Stimulated activated CD4-positive, alpha-beta T cell treated with anti-CD3 and anti-CD28 coated beads, Interleukin-1b, Interleukin-23, amount 100 ng/mL, for 24 hours (primary cell): Measurements from ENCODE around the gene TLK1.
"Not testable (repeated sequence)": the region's sequence is repeated elsewhere in the genome, so short reads cannot be mapped to it uniquely, and the experiment has no call there.

Source experiments
- DNase-seq, 4 experiments: peaks; one replicate each; pipeline ENCODE4 v3.0.0-alpha.2; 2020; ENCODE audit warnings: low read depth in 4 of 4, low spot score in 1 of 4

TLK1 gene

GRCh38 chr2:171146071-171146470 lies 14.6 kb downstream of the TLK1 start:
- DNase-seq, result no peak

GRCh38 chr2:171143670-171144062 lies 17.0 kb downstream of the TLK1 start:
- no peak for DNase-seq

- no peak for DNase-seq
These were observed 18.3 kb downstream of the TLK1 start for GRCh38 chr2:171142398-171142797.

- no peak for DNase-seq
These were observed 19.4 kb downstream of the TLK1 start for GRCh38 chr2:171141320-171141719.

GRCh38 chr2:171139860-171140259 lies 20.8 kb downstream of the TLK1 start:
- no peak for DNase-seq

GRCh38 chr2:171136024-171136423 lies 24.7 kb downstream of the TLK1 start:
- DNase-seq, result no peak

GRCh38 chr2:171134624-171135230 lies 26.0 kb downstream of the TLK1 start:
- no peak for DNase-seq

GRCh38 chr2:171132086-171132485 lies 28.6 kb downstream of the TLK1 start:
- DNase-seq, result no peak

- DNase-seq, result no peak
These were observed 32.2 kb downstream of the TLK1 start for GRCh38 chr2:171128461-171128860.

- no peak for DNase-seq
These were observed 36.2 kb downstream of the TLK1 start for GRCh38 chr2:171124541-171124940.

- DNase-seq, result no peak
These were observed 51.1 kb downstream of the TLK1 start for GRCh38 chr2:171109571-171109970.

GRCh38 chr2:171109020-171109419 lies 51.7 kb downstream of the TLK1 start:
- DNase-seq, result no peak

- DNase-seq, result no peak
These were observed 52.9 kb downstream of the TLK1 start for GRCh38 chr2:171107803-171108202.

GRCh38 chr2:171104379-171104778 lies 56.3 kb downstream of the TLK1 start:
- DNase-seq, result no peak

- no peak for DNase-seq
These were observed 57.9 kb downstream of the TLK1 start for GRCh38 chr2:171102802-171103201.

GRCh38 chr2:171100370-171100769 lies 60.3 kb downstream of the TLK1 start:
- DNase-seq, result no peak

- no peak for DNase-seq
These were observed 62.1 kb downstream of the TLK1 start for GRCh38 chr2:171098607-171099006.

GRCh38 chr2:171095014-171095582 lies 65.6 kb downstream of the TLK1 start:
- DNase-seq, result no peak

- not testable (repeated sequence) for DNase-seq
These were observed 69.2 kb downstream of the TLK1 start for GRCh38 chr2:171091517-171091916.

GRCh38 chr2:171089489-171089888 lies 71.2 kb downstream of the TLK1 start:
- DNase-seq, result no peak

GRCh38 chr2:171088057-171088834 lies 72.4 kb downstream of the TLK1 start:
- DNase-seq, result no peak

- DNase-seq, result no peak
These were observed 73.1 kb downstream of the TLK1 start for GRCh38 chr2:171087547-171087946.
